Measurements from ENCODE around the gene PAOX.
A peak's percentile ranks its signal among the peaks of the same experiment; 100 is the strongest.

The PAOX gene

GRCh38 chr10:133388236-133388972, 9.3 kb downstream of the PAOX start:
- no peak for DNase-seq

GRCh38 chr10:133388973-133389818, 10.1 kb downstream of the PAOX start:
- DNase-seq, result no peak

GRCh38 chr10:133390597-133391248, 11.7 kb downstream of the PAOX start:
- DNase-seq, result no peak

GRCh38 chr10:133391249-133391635, 12.2 kb downstream of the PAOX start:
- DNase-seq, result no peak

GRCh38 chr10:133391761-133392518, 12.9 kb downstream of the PAOX start:
- no peak for DNase-seq

- no peak for DNase-seq
These were observed 14.5 kb downstream of the PAOX start for GRCh38 chr10:133393401-133394063.

- peak; percentile 67 to 72 for DNase-seq
These were observed 15.1 kb downstream of the PAOX start, which contains the start of gene MTG1 for GRCh38 chr10:133394064-133394663. Gene MTG1 (plus strand): TSS chr10:133394157. CDS start chr10:133394221, 64 bp downstream.

GRCh38 chr10:133394801-133395221, 15.7 kb downstream of the PAOX start:
- no peak for DNase-seq

- no peak for DNase-seq
These were observed 17.1 kb downstream of the PAOX start for GRCh38 chr10:133396035-133396624.

- DNase-seq, result no peak
These were observed 18.9 kb downstream of the PAOX start for GRCh38 chr10:133397938-133398337.

- no peak for DNase-seq
These were observed 20.1 kb downstream of the PAOX start for GRCh38 chr10:133399123-133399601.

GRCh38 chr10:133400624-133401424, 21.8 kb downstream of the PAOX start:
- DNase-seq, result no peak

GRCh38 chr10:133401500-133401899, 22.4 kb downstream of the PAOX start:
- DNase-seq, result no peak

GRCh38 chr10:133401981-133402725, 23.1 kb downstream of the PAOX start:
- DNase-seq, result no peak

- no peak for DNase-seq
These were observed 24.3 kb downstream of the PAOX start for GRCh38 chr10:133403359-133403758.

GRCh38 chr10:133403784-133404183, 24.7 kb downstream of the PAOX start:
- DNase-seq, result no peak

GRCh38 chr10:133405272-133405671, 26.2 kb downstream of the PAOX start:
- DNase-seq, result no peak

- no peak for DNase-seq
These were observed 26.9 kb downstream of the PAOX start for GRCh38 chr10:133405844-133406527.

All from NCI-H187 (cell line).